Activated CD4-positive, CD25-positive, alpha-beta regulatory T cell (primary cell): ENCODE measurements around the gene LAMTOR5.
"Not testable (repeated sequence)": the region's sequence is repeated elsewhere in the genome, so short reads cannot be mapped to it uniquely, and the experiment has no call there.

ENCODE experiments used
- DNase-seq, 4 experiments: peaks; one replicate each; lab custom pipeline; 2025; lab: John Stamatoyannopoulos, UW

The LAMTOR5 gene

DNA sequence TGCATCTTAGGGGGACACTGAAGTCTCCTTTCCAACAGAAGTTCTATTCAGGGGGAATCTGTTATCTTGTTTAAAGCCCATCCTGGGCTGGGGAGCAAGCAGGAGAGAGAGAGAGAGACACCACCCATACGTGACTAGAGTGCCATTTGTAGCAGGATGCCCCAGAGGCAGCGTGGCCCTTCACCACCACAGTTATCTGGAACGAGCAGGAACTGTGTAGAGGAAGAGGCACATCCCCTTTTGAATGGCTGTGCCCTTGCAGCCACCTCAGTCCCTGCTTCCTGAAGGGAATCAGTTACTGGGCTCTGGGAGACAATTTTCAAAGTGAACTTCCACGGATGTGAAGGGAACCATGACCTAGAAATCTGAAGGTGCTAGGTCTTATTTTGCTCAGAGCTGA lies 19.4 kb upstream of the LAMTOR5 start:
- no peak for DNase-seq

DNA sequence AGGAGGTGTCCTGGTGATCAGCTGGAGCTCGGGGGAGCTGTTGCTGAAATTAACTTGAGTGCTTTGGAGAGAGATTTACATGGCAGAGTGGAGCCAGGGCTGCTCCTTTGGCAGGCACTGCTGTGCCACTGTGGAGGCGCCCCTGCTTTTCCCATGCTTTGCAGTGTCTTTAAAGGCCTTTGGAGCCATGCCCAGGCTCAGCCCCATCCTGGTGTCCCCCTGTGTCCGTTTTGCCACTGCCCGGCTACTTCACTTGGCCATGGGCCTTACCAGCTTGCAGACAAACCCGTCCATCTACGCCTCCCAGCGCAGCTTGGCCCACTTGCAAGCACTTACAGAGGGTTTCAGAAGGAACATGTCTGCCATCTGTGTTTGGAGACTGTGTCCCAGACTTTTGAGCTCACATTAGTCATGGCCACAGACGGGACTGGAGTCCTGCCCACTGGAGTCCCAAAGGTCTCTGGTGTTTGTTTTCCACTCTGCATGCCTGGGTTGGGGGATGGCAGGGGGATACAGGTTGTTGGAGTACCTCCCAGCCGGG lies 18.2 kb upstream of the LAMTOR5 start:
- DNase-seq = no peak

DNA sequence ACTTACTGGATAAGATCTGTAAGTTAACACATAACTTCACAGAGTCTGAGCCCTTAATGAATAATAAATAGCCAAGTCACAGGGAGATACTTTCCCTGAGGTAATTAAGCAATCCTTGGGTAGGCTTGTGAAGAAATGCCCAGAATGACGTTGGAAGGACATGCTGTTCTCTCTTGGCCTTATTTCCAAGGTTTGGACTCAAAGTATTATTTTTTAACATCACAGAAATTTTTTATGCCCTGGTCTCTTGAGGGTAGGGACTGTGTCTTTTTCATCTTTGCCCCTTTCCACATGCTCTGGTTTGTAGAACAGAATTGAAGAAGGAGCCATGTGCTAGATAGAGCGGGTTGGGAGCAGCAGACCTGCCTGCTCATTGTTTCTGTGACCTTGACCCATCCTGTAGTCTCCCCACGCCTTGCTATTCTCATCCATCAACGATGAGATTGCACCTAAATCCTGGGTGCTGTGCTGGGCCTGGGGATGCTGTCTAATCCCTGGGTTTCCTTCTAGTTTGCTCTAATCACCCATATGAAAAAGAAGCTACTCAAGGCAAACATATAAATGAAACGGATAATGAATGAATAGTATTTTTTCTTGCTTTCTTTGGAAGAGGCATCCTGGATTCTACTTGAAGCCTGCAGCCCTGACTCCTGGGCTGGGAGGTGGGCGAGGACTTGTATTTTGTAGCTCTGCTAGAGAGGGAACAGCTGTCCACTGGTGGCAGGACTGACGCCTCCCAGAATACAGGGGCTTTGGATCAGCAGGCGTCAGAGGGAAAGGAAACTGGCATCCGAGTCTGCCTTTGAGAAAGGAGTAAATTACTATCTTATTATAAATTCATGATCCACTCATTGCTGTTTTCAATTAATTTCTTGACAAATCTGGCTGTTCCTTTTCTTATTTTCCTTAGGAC lies 17.5 kb upstream of the LAMTOR5 start:
- no peak for DNase-seq

DNA sequence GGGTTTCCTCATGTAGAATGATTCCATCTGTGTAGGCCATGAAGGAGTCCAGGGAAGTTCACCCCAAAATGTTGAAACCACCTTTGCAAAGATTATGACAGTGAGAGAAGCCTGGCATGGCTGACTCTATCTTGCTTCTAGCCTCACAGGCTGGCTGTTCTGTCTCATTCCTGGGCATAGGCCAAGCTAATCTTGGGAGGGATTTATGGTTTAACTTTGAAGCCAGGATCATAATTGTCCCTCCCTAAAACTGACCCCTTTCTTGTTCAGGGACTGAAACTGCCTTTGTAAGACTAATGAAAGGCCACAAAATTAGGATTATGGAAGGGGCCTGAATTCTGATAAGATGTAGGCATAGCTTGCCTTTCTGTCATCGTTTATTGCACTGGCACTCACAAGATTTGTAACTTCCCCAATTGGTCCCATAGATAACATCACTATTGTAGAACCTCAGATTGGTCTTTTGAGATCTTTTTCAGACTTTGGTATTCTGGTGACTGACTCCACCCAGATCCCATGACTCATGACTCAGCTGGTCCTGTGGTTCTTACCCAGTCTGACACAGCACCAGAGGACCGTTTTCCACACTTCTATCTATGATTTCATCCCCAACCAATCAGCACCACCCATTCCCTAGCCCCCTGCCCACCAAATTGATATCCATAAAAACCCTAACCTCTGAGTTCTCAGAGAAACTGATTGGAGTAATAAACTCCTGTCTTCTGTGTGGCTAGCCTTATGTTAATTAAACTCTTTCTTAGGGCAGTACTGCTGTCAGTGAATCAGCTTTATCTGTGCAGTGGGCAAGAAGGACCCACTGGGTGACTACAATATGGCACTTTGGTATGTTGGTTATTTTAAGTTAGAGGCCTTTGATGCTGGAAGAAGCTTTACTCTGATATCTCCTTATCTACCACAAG lies 13.6 kb upstream of the LAMTOR5 start:
- no peak for DNase-seq

DNA sequence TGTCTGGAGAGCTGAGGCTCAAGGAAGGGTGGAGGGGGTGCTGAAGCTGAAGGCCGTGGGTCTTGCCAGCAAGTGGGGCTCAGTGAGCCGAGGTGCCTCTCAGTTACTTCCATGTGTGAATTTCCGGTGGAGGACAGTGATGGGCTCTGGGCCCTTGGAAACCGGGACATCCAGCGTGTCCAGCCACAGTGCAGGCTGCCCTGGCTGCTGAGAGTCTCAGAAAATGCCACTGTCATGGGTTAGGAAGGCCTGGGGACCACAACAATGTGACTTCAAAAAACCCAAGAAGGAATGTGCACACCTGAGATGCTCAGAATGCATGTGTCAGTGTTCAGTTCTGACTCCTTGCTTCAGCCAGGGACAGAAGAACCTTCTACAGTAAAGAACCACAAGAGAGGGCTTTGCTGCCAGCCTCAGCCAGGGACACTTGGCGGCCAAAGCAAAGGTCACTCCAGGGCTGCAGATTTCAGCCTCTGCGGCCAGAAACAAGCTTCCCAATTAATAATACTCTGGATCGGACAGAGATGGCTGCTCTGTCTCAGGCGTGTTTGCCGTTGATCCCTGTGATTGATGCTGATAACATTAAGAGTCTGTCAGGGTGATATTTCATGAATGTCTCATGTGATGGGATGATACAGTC lies 12.6 kb upstream of the LAMTOR5 start:
- DNase-seq = no peak

DNA sequence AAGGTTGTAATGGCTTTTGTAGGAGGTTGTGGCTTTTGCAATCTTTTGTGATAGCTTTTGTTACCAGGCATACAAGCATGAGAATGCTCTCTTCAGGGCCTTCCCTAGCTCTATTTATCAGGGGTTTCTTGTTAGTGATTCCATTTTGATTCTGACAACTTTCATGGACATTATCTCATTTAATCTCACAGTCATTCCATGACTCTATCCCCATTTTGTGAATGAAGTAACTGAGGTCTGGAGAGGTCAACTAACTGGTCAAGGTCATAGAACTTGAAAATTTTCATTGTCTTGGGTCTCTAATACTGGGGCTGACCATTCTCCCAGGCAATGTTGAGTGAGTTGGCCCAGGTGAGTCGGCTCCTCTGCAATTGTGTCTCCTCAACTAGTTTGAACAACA lies 11.2 kb upstream of the LAMTOR5 start:
- no peak for DNase-seq

DNA sequence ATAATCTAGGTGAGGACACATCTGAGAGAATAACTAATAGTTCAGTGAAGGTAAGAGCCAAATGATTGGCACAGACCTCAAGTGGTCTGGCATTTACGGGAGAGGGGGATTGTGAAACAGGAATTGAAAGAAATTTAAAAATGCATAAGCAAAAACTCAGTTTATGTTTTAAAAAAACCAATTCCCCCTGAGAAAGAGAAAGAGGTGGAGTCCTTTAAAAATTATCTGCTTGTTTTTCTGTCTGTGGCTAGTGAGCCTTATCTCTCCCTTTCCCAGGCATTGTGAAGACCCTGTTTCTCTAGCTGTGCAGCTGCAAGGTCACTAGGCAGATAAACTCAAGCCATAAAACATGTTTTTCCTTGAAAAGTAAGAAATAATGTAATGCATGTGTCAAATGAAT lies 5.6 kb upstream of the LAMTOR5 start:
- DNase-seq = not testable (repeated sequence)

DNA sequence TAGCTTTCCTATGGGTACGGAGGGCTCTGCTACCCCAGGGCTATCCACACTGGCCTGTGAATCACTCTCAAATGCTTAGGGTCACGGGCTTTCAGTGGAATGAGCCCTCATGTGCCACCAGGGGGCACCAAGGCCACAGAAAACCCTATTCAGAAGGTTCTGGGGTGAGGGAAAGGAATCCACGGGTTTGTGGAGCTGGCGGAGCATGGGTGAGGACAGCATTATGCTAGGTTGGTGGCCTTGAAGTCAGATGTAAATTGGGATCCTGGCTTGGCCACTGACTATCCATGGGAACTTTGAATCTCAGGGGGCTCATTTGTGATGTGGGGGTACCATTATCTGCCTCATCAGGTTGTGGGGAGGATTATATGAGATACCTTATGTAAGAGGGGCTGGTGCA lies 5.1 kb upstream of the LAMTOR5 start:
- peak; percentile 17 to 37 (median 27) for DNase-seq

DNA sequence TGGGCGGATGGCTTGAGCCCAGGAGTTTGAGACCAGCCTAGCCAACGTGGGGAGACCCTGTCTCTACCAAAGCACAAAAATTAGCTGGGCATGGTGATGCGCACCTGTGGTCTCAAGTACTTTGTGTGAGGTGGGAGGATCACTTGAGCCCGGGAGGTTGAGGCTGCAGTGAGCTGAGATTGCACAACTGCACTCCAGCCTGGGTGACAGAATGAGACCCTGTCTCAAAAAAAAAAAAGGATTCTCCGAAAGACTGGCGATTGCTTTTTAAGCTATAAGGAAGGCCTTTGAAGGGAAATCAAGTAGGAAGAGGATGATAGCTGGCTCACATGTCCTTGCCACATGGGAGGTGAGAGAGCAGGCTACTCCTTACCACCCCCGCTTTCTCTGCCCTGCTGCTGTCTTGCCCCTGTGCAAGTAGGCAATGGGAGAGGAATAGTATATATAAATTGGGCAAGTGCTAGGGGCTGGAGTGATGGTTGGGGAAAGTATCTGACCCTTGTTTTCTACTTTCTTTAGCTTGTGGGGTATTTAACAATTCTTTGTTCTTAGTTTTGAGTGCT lies 3.8 kb upstream of the LAMTOR5 start:
- no peak for DNase-seq

DNA sequence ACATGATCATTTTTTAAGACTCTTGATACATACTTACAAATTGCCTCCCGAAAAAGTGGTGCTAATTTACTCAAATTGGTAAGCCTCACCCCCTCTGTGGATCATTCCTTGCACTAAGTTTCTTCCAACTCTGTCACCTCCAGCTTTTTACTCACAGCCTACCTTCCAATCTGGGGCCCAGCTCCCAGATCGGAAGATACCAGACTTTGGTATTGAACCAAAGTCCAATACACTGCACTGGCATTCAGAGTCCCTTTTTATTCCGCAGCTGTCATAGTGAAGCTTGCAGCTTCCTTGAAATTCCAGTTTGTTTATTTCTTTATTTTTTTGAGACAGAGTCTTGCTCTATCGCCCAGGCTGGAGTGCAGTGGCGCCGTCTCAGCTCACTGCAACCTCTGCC lies 1.8 kb upstream of the LAMTOR5 start:
- no peak for DNase-seq

DNA sequence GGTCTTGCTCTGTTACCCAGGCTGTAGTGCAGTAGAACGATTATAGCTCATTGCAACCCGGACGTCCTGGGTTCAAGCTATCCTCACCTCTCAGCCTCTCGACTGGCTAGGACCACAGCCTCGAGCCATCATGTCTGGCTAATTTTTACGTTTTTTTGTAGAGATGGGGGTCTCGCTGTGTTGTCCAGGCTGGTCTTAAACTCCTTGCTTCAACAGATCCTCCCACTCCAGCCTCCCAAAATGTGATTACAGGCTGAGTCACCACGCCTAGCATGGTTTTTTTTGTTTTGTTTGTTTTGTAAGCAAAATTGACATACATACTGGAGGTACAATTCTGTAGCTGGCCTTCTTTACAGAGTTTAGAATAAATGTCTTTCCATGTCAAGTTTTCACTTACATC lies 994 bp upstream of the LAMTOR5 start:
- DNase-seq = no peak

DNA sequence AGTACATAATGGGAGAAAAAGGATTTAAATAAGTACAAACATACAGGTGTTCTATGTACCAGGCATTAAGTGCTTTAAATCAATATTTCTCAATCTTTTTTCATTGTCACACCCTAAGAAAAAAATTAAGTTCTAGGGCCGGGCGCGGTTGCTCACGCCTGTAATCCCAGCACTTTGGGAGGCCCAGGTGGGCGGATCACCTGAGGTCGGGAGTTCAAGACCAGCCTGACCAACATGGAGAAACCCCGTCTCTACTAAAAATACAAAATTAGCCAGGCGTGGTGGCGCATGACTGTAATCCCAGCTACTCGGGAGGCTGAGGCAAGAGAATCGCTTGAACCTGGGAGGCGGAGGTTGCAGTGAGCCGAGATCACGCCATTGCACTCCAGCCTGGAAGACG lies 1.1 kb downstream of the LAMTOR5 start:
- DNase-seq = not testable (repeated sequence)

DNA sequence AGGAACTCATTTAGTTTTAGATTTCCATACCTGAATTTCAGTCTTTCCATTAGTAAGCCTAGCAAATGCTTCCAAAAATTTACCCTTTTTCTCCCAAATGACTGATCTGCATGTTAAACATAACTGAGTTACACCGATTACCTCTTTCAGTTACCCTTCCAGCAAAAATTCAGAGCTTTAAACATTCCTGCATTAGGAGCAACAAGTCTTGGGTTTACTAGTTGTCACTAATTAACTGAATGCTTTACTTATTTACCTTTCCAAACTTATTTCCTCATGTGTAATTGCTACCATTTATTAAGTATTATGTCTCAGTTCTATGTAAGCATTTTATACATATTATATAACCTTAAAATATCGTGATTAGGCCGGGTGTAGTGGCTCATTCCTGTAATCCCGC lies 3.1 kb downstream of the LAMTOR5 start:
- DNase-seq = no peak

DNA sequence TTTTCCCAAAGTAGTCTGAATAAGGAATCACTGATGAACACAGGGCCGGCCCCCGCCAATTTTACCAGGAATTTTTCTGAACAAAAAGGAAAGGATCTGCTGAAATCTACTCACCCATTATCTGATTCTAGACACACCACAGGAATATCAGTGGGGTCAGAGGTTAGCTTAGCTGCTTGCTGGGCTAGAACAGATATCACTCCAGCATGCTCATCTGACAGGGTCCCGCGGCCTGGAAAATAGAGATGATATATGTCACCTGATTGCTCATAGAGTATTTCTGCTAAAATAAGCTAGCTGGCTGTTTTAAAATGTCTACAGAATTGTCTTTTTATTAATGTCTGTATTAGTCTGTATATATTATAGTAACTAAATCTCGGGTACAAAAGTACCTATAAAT lies 3.7 kb downstream of the LAMTOR5 start:
- no peak for DNase-seq

DNA sequence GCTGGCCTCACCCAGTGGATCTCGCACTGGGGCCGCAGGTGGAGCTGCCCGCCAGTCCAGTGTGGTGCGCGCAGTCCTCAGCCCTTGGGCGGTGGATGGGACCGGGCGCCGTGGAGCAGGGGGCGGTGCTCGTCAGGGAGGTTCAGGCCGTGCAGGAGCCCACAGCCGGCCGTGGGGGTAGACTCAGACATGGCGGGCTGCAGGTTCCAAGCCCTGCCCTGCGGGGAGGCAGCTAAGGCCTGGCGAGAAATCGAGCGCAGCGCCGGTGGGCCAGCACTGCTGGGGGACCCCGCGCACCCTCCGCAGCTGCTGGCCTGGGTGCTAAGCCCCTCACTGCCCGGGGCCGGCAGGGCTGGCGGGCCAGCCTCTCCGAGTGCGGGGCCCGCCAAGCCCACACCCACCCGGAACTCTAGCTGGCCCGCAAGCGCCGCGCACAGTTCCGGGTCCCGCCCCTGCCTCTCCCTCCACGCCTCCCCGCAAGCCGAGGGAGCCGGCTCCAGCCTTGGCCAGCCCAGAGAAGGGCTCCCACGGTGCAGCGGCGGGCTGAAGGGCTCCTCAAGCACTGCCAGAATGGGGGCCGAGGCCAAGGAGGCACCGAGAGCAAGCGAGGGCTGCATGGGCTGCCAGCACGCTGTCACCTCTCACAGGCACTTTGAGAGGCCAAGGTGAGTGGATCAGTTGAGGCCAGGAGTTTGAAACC lies 11.1 kb downstream of the LAMTOR5 start:
- DNase-seq = not testable (repeated sequence)

DNA sequence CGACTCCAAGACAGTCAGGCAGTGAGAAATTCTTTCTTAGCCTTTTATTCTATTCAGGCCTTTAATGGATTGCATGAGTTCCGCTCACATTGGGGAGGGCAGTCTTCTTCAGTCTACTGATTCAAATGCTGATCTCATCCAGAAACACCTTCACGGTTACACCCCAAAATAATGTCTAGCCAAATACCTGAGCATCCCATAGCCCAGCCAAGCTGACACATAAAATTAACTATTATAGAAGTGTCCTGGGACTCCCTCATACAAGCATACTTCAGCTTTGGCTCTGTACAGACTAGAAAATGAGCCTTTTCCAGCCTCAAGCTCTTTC lies 13.0 kb downstream of the LAMTOR5 start:
- DNase-seq = no peak

DNA sequence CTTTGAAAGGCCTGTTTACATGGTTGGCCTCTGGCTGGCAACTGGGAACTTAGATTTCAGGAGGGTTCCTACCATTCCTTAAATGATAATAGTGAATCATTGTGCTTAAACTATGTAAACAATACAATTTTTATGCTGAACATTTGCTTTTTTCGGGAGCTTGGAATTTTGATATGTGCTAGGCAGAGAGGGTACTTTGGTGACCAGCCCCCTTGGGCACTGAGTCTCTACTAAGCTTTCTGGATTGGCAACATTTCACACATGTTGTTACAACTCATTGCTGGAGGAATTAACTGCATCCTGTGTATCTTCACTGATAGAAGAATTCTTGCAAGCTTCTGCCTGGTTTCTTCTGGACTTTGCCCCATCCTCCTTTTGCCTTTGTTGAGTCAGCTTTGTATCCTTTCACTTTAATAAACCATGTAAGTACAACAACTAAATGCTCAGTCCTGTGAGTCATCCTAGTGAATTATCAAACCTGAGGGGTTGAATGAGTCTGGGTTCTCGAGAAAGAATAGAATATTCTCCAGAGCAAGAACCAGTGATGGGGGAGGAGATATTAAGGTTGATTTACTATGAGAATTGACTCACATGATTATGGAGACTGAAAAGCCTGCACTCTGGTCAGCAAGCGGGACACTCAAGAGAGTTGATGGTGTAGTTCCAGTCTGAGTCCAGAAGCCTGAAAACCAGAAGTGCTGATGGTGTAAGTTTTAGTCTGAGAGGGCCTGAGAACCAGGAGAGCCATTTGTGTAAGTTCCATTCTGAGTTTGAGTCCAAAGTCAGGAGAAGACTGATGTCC lies 13.6 kb downstream of the LAMTOR5 start:
- no peak for DNase-seq

DNA sequence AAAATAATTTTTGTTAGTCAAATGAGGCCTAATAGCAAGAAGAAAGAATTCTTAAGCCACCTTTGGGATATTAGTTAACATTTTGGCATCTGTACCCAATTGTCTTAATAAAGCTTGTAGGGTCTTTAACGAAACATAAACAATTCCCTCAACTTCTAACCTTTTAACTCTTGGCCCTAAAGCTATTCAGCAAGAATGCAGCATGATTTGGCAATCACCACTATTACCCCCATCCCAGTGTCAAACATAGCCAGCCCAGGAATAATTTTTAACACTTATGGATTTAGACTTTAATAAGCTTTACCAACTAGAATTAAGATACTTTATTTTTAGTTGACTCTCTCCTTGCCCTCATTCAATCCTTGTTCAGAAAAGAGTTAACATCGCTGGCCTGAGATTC lies 14.2 kb downstream of the LAMTOR5 start:
- DNase-seq = no peak

DNA sequence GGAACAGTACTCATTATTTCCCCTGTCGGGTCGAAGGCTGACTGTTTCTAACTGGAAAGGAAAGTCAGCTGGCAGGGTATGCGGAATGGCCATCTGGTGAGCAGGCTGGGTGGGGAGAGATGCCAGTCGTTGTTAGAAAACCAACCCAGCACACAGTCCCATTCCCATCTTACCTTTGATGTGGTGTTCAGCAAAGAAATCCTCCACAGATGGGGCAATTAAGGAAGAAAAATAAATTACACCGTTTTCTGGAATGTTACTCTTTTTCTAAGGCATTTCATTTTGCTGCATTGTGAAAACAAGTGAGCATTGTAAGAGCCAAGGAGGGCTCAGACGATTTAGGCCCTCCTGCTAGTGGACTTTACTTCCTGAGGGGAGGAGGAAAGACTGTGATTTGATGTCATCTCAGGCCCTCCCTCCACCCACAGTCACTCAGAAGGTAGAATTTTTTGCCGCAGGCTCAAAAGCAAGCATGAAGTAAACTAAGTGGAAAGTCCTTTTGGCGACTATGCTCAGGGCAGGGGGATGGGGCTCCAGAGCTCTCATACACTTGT lies 16.7 kb downstream of the LAMTOR5 start, which contains the start of gene SLC16A4:
Gene SLC16A4 (minus strand): TSS at position 335 of the 554 bp plus-strand sequence. CDS start 1,703 bp downstream, outside the sequence.
- no peak for DNase-seq

DNA sequence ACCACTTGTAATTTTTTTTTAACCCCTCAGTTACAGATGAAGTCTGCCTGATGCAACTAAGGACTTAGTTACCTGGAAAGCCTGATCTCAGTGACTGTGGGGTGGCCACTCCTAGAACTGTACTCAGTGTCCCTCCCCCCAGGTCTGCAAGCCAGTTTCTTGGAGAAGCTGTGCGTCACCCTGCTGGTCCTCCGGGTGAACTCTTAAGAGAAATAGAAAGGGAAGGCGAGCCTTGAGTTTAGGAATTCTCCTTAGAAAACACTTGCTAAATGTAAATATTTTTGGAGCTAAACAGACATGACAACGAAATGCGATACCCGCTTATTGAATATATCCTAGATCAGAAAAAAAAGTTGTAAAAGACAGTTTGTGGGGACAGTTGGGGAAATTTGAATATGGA lies 17.4 kb downstream of the LAMTOR5 start:
- no peak for DNase-seq
